B cell (primary cell): ENCODE results near the gene ARHGAP42. TPM values are rescaled to one million over a fixed set of nuclear protein-coding genes. Genes with fewer than 3 reads are reported as not detected.
"Not testable (repeated sequence)": the region's sequence is repeated elsewhere in the genome, so short reads cannot be mapped to it uniquely, and the experiment has no call there.

Experiments used
- ATAC-seq: fragments of 200-7000 bp; cut with Tn5 transposase; one replicate; pipeline ENCODE4 v1.10.0; 2021; ENCODE audit warnings: low read depth, mild to moderate bottlenecking, moderate number of reproducible peaks, moderate library complexity
- CTCF ChIA-PET: fragments of 350-600 bp; sonication (Branson Sonifier 250); formaldehyde crosslinking; loops from one replicate; lab custom pipeline; 2021; ENCODE audit warnings: antibody characterized with exemption, inconsistent platforms; lab: Charles Lee
- POLR2A ChIA-PET: fragments of 350-600 bp; sonication (Branson Sonifier 250); formaldehyde crosslinking; loops from one replicate; lab custom pipeline; 2021; ENCODE audit warnings: antibody characterized with exemption; lab: Charles Lee
- DNase-seq: peaks from one replicate; pipeline ENCODE4 v3.0.0; 2013
- H2AFZ ChIP-seq: 2 replicates; pipeline ENCODE4 v1.6.1; 2012; ENCODE audit warnings: mild to moderate bottlenecking, low read depth, low read length; ENCODE audit not compliant: insufficient read depth, poor library complexity, severe bottlenecking
- H3K27ac ChIP-seq, 2 donors: 1 replicate in 1 of 2; 2 replicates in 1 of 2; pipeline ENCODE4 v1.5.1; 2012 to 2013; ENCODE audit warnings: low read length in 2 of 2, mild to moderate bottlenecking in 2 of 2, moderate library complexity in 1 of 2
- H3K27me3 ChIP-seq, 4 experiments: fragments of 200-600 bp in 1 of 4; sonication (generic) in 1 of 4; replicated peaks in 1 of 4; 1 replicate in 2 of 4; 2 replicates in 2 of 4; pipeline versions ENCODE4 v1.6.1 to v1.7.0; 2013 to 2016; ENCODE audit warnings: low read length in 3 of 4, mild to moderate bottlenecking in 2 of 4, mixed read lengths in 1 of 4, moderate library complexity in 1 of 4; ENCODE audit not compliant: insufficient read depth in 4 of 4, control insufficient read depth in 3 of 4; ENCODE audit errors: control extremely low read depth in 1 of 4
- H3K36me3 ChIP-seq, 2 experiments: replicated peaks in 1 of 2; 1 replicate in 1 of 2; 2 replicates in 1 of 2; pipeline versions ENCODE4 v1.6.1 to v1.7.1; 2013; ENCODE audit warnings: low read length in 1 of 2; ENCODE audit not compliant: insufficient read depth in 2 of 2, control insufficient read depth in 1 of 2; ENCODE audit errors: control extremely low read depth in 1 of 2, extremely low read depth in 1 of 2
- H3K4me1 ChIP-seq, 2 donors: fragments of 200-600 bp in 1 of 2; sonication (generic) in 1 of 2; 1 replicate in 1 of 2; 2 replicates in 1 of 2; pipeline versions ENCODE4 v1.5.1 to v1.6.1; 2013 to 2017; ENCODE audit warnings: low read length in 2 of 2; ENCODE audit not compliant: control insufficient read depth in 2 of 2, insufficient read depth in 2 of 2
- H3K4me2 ChIP-seq: replicated peaks from 2 replicates; pipeline ENCODE3; 2012; ENCODE audit warnings: mild to moderate bottlenecking, low read depth, low read length; ENCODE audit not compliant: poor library complexity, severe bottlenecking
- H3K4me3 ChIP-seq, 5 experiments: fragments of 200-600 bp in 1 of 5; sonication (generic) in 1 of 5; 1 replicate in 3 of 5; 2 replicates in 2 of 5; pipeline versions ENCODE4 v1.5.1 to v1.7.0; 2011 to 2016; ENCODE audit warnings: low read length in 4 of 5, mild to moderate bottlenecking in 4 of 5, low read depth in 2 of 5, control low read depth in 1 of 5, moderate library complexity in 1 of 5; ENCODE audit not compliant: insufficient read depth in 1 of 5; ENCODE audit errors: control extremely low read depth in 1 of 5, extremely low read depth in 1 of 5
- H3K79me2 ChIP-seq: fragments of 200-600 bp; sonication (generic); one replicate; pipeline ENCODE4 v1.6.0; 2016; ENCODE audit warnings: low read length; ENCODE audit not compliant: control insufficient read depth, insufficient read depth
- H3K9ac ChIP-seq: fragments of 200-600 bp; sonication (generic); 2 replicates; pipeline ENCODE4 v1.6.1; 2017; ENCODE audit warnings: mild to moderate bottlenecking, low read length, moderate library complexity
- H3K9me3 ChIP-seq, 3 donors: one replicate each; pipeline versions ENCODE4 v1.6.1 to v1.7.1; 2013; ENCODE audit warnings: low read length in 2 of 3; ENCODE audit not compliant: control insufficient read depth in 2 of 3, insufficient read depth in 1 of 3; ENCODE audit errors: control extremely low read depth in 1 of 3
- H4K20me1 ChIP-seq: 2 replicates; pipeline ENCODE4 v1.6.0; 2012; ENCODE audit warnings: mild to moderate bottlenecking, low read length; ENCODE audit not compliant: insufficient read depth, control insufficient read depth, poor library complexity, severe bottlenecking
- H3K27ac Mint-ChIP-seq: one replicate; pipeline ENCODE4 v1.8.0; 2021; ENCODE audit warnings: mixed read lengths
- H3K27me3 Mint-ChIP-seq: one replicate; pipeline ENCODE4 v1.8.0; 2021; ENCODE audit warnings: mixed read lengths
- H3K4me1 Mint-ChIP-seq: one replicate; pipeline ENCODE4 v1.8.0; 2021; ENCODE audit warnings: mixed read lengths
- H3K4me3 Mint-ChIP-seq: one replicate; pipeline ENCODE4 v1.8.0; 2021; ENCODE audit warnings: mixed read lengths
- H3K9me3 Mint-ChIP-seq: one replicate; pipeline ENCODE4 v1.8.0; 2022; ENCODE audit warnings: mixed read lengths; ENCODE audit not compliant: insufficient read depth
- EZH2 ChIP-seq: IDR thresholded peaks from 2 replicates; pipeline ENCODE4 v1.6.1; 2012; ENCODE audit warnings: borderline replicate concordance, low read depth, mild to moderate bottlenecking, moderate library complexity, low read length; ENCODE audit not compliant: insufficient read depth, poor library complexity, severe bottlenecking
- WGBS: methylation state at CpG from one replicate; pipeline ENCODE4 v1.1.5; 2013; ENCODE audit warnings: missing lambda C conversion rate; ENCODE audit not compliant: insufficient coverage; 5-methylcytosine and 5-hydroxymethylcytosine counted together
- intact Hi-C: fragments of 100-400 bp; cut with micrococcal nuclease; formaldehyde crosslinking; loops from one replicate; pipeline ENCODE4 v1.10.0; 2022
- polyA plus RNA-seq: library from polyadenylated mRNA; depleted of rRNA; stranded (reverse); fragments of >200 nt; gene quantifications from 2 replicates; pipeline ENCODE4 v1.2.3, GENCODE V29; 2012
- total RNA-seq, 2 donors: library from RNA; stranded (reverse); fragments of 120-200 nt in 1 of 2; gene quantifications; 1 replicate in 1 of 2; 2 replicates in 1 of 2; pipeline versions ENCODE4 v1.2.3 to v1.2.4, GENCODE V29; 2013 to 2022
- TF ChIP-seq, protein P1 (sequence below): fragments of 200-600 bp; IDR thresholded peaks from one replicate; pipeline ENCODE4 v1.8.0; 2022; ENCODE audit warnings: antibody characterized with exemption, mild to moderate bottlenecking

ARHGAP42 gene
- total and polyA plus RNA-seq, 2 donors (not counting 1 experiment from before 2014, with no cell fraction given) = 3.8 to 4.9 TPM

DNA sequence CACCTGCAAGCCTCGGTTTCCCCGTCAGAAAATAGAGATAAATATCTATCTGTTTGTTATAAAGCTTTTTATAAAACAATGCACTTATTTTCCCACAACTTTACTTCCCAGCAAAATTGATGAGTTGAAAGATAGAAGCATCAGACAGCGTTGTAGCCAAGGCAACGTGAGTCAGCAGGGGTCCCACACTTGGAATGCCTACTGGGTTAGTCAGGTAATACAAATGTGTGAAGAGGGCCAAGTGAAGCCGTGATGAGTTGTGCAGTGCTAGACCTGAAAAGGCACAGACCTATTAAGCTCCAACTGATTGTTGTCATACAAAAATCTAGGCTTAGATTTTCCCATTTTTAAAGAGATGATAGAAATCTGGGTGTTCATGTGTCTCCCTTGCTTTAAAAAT lies 323.8 kb downstream of the ARHGAP42 start:
- H3K9me3 Mint-ChIP-seq = peaks cover 4% of the 10 kb centered on the region
- H3K9me3 ChIP-seq = peaks cover 0 to 2% (median 1%) of the 10 kb centered on the region in 3 donors
- peak overlapping the region; percentile 66 for H2AFZ ChIP-seq
- H3K4me1 Mint-ChIP-seq = peaks cover 27% of the 10 kb centered on the region
- no peak overlapping the region for H3K4me3 Mint-ChIP-seq
- CTCF ChIA-PET = no interaction called here
- TF ChIP-seq, protein P1, sequence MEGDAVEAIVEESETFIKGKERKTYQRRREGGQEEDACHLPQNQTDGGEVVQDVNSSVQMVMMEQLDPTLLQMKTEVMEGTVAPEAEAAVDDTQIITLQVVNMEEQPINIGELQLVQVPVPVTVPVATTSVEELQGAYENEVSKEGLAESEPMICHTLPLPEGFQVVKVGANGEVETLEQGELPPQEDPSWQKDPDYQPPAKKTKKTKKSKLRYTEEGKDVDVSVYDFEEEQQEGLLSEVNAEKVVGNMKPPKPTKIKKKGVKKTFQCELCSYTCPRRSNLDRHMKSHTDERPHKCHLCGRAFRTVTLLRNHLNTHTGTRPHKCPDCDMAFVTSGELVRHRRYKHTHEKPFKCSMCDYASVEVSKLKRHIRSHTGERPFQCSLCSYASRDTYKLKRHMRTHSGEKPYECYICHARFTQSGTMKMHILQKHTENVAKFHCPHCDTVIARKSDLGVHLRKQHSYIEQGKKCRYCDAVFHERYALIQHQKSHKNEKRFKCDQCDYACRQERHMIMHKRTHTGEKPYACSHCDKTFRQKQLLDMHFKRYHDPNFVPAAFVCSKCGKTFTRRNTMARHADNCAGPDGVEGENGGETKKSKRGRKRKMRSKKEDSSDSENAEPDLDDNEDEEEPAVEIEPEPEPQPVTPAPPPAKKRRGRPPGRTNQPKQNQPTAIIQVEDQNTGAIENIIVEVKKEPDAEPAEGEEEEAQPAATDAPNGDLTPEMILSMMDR = no peak
- TF ChIP-seq EZH2 = no peak
- 87% methylated on average over 2 of the region's 5 CpGs for whole genome bisulfite sequencing
- no peaks in the 10 kb centered on the region for H3K27me3 ChIP-seq
- no peaks in the 10 kb centered on the region for H4K20me1 ChIP-seq
- H3K79me2 ChIP-seq = no peaks in the 10 kb centered on the region
- H3K9ac ChIP-seq = no peak overlapping the region
- no peaks in the 10 kb centered on the region for H3K36me3 ChIP-seq
- intact Hi-C loops = no loop called here
- ATAC-seq (no peak), DNase-seq (no peak)
- H3K4me1 ChIP-seq = peaks cover 30 to 34% of the 10 kb centered on the region in 2 donors
- peak overlapping the region; percentile 68 to 77 for H3K27ac ChIP-seq
- H3K4me3 ChIP-seq = no peak overlapping the region
- H3K27me3 Mint-ChIP-seq = no peaks in the 10 kb centered on the region
- H3K4me2 ChIP-seq = no peak overlapping the region
- POLR2A ChIA-PET = no interaction called here
- peak overlapping the region; percentile 53 for H3K27ac Mint-ChIP-seq

- Histone ChIP-seq H3K4me3 (no peak overlapping the region), H3K9ac (no peak overlapping the region), H3K4me1 (peaks cover 30 to 34% of the 10 kb centered on the region in 2 donors), H3K4me2 (no peak overlapping the region), H4K20me1 (no peaks in the 10 kb centered on the region), H3K27me3 (no peaks in the 10 kb centered on the region), H3K9me3 (peaks cover 0 to 2% (median 1%) of the 10 kb centered on the region in 3 donors), H2AFZ (no peak overlapping the region), H3K36me3 (no peaks in the 10 kb centered on the region), H3K27ac (no peak overlapping the region), H3K79me2 (no peaks in the 10 kb centered on the region)
- no peak overlapping the region for H3K4me3 Mint-ChIP-seq
- POLR2A ChIA-PET = no interaction called here
- ATAC-seq (no peak), DNase-seq (no peak)
- intact Hi-C loops = no loop called here
- peaks cover 4% of the 10 kb centered on the region for H3K9me3 Mint-ChIP-seq
- WGBS = no CpG with 5 or more reads among the region's 5 CpGs
- H3K4me1 Mint-ChIP-seq = peaks cover 27% of the 10 kb centered on the region
- no peaks in the 10 kb centered on the region for H3K27me3 Mint-ChIP-seq
- CTCF ChIA-PET = no interaction called here
- TF ChIP-seq, protein P1 = no peak
- TF ChIP-seq EZH2 = no peak
- no peak overlapping the region for H3K27ac Mint-ChIP-seq
Observed at GRCh38 chr11:101011881-101012280, 324.8 kb downstream of the ARHGAP42 start.

DNA sequence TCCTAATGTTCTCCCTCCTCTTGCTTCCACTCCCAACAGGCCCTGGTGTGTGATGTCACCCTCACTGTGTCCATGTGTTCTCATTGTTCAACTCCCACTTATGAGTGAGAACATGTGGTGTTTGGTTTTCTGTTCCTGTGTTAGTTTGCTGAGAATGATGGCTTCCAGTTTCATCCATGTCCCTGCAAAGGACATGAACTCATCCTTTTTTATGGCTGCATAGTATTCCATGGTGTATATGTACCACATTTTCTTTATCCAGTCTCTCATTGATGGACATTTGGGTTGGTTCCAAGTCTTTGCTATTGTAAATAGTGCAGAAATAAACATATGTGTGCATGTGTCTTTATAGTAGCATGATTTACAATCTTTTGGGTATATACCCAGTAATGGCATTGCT lies 326.6 kb downstream of the ARHGAP42 start:
- H3K9ac ChIP-seq, H3K27ac Mint-ChIP-seq, H3K27me3 Mint-ChIP-seq, CTCF ChIA-PET, H3K9me3 ChIP-seq, H2AFZ ChIP-seq, POLR2A ChIA-PET, H4K20me1 ChIP-seq, DNase-seq, H3K36me3 ChIP-seq, H3K4me3 ChIP-seq, H3K4me2 ChIP-seq, H3K9me3 Mint-ChIP-seq, H3K27me3 ChIP-seq, intact Hi-C loops, H3K79me2 ChIP-seq, ATAC-seq, H3K27ac ChIP-seq, H3K4me3 Mint-ChIP-seq: not testable (repeated sequence)
- H3K4me1 ChIP-seq = peaks cover 23 to 24% of the 10 kb centered on the region in 2 donors
- H3K4me1 Mint-ChIP-seq = peaks cover 20% of the 10 kb centered on the region
